PFSK-1 (cell line): Measurements from ENCODE around the gene SLC27A6.

Experiments used
- POLR2AphosphoS5 ChIP-seq: IDR thresholded peaks from 2 replicates; pipeline ENCODE4 v1.6.1; 2012; ENCODE audit warnings: low read depth, mild to moderate bottlenecking, control low read depth, low read length, moderate library complexity
- SIN3A ChIP-seq: IDR thresholded peaks from 2 replicates; pipeline ENCODE4 v1.6.1; 2012; ENCODE audit warnings: mild to moderate bottlenecking, low read length, moderate library complexity, borderline replicate concordance; ENCODE audit not compliant: insufficient read depth
- TAF1 ChIP-seq: IDR thresholded peaks from 2 replicates; pipeline ENCODE4 v1.6.1; 2012; ENCODE audit warnings: low read length, control low read depth, borderline replicate concordance; ENCODE audit not compliant: insufficient read depth
- TF ChIP-seq, protein P1 (sequence below), 2 experiments: IDR thresholded peaks; 2 replicates each; pipeline versions ENCODE4 v1.6.1 to v1.8.0; 2011 to 2012; ENCODE audit warnings: low read depth in 2 of 2, low read length in 2 of 2, control low read depth in 1 of 2, inconsistent platforms in 1 of 2, mild to moderate bottlenecking in 1 of 2, moderate library complexity in 1 of 2; ENCODE audit not compliant: insufficient read depth in 1 of 2

DNA sequence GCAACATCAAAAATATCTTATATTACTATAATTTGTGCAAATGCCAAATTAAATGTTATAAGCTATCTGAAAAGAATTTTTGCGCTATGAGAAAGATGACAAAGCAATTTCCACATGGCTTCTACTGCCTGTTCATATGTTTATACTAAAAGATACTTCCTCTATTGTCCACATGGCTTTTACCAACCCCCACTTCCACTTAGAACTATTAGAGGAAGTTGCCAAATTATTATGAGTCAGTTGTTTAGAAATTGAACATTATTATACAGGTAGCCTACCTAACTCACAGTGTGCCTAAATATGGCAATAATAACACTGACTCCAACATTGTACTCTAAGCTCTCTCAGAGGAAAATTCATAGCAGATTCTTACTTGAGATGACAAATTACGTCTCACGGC, 37.6 kb upstream of the SLC27A6 start:
- TF ChIP-seq, protein P1, sequence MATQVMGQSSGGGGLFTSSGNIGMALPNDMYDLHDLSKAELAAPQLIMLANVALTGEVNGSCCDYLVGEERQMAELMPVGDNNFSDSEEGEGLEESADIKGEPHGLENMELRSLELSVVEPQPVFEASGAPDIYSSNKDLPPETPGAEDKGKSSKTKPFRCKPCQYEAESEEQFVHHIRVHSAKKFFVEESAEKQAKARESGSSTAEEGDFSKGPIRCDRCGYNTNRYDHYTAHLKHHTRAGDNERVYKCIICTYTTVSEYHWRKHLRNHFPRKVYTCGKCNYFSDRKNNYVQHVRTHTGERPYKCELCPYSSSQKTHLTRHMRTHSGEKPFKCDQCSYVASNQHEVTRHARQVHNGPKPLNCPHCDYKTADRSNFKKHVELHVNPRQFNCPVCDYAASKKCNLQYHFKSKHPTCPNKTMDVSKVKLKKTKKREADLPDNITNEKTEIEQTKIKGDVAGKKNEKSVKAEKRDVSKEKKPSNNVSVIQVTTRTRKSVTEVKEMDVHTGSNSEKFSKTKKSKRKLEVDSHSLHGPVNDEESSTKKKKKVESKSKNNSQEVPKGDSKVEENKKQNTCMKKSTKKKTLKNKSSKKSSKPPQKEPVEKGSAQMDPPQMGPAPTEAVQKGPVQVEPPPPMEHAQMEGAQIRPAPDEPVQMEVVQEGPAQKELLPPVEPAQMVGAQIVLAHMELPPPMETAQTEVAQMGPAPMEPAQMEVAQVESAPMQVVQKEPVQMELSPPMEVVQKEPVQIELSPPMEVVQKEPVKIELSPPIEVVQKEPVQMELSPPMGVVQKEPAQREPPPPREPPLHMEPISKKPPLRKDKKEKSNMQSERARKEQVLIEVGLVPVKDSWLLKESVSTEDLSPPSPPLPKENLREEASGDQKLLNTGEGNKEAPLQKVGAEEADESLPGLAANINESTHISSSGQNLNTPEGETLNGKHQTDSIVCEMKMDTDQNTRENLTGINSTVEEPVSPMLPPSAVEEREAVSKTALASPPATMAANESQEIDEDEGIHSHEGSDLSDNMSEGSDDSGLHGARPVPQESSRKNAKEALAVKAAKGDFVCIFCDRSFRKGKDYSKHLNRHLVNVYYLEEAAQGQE (IDR thresholded peaks at IDR 0.05; ENCODE audit: insufficient read depth in 1 of 2, low read depth in 2 of 2, low read length in 2 of 2) = no peak
- TF ChIP-seq TAF1 = no peak
- no peak for TF ChIP-seq POLR2AphosphoS5
- no peak for TF ChIP-seq SIN3A
